IMR-90 (cell line): Measurements from ENCODE around the gene ST3GAL3. TPM values are rescaled to one million over a fixed set of nuclear protein-coding genes. Genes with fewer than 3 reads are reported as not detected.

ENCODE experiments used
- ATAC-seq: fragments of 200-7000 bp; cut with Tn5 transposase; 2 replicates; pipeline ENCODE4 v1.9.1; 2020; ENCODE audit warnings: low read depth, mild to moderate bottlenecking, moderate library complexity
- BruUV-seq: library from RNA; stranded (reverse); fragments of 400-500 nt; replicated peaks from 2 replicates; lab custom pipeline; 2021; lab: Mats Ljungman, UMichigan
- CTCF ChIA-PET: fragments of 300-600 bp; formaldehyde crosslinking; extraction: SDS; loops from one replicate; lab custom pipeline; 2021; ENCODE audit warnings: antibody characterized with exemption; lab: Yijun Ruan, JAX
- POLR2A ChIA-PET: fragments of 300-600 bp; sonication (Branson Sonifier 250); formaldehyde crosslinking; loops from one replicate; lab custom pipeline; 2022; ENCODE audit warnings: antibody characterized with exemption; ENCODE audit not compliant: unreplicated experiment; lab: Charles Lee
- DNase-seq: peaks from one replicate; pipeline ENCODE4 v3.0.0; 2013
- H2AFZ ChIP-seq: replicated peaks from 2 replicates; pipeline ENCODE3; 2013; ENCODE audit warnings: low read length, mild to moderate bottlenecking; ENCODE audit not compliant: poor library complexity
- H2AK5ac ChIP-seq: 2 replicates; pipeline ENCODE4 v1.6.1; 2013; ENCODE audit warnings: low read depth, low read length, inconsistent platforms
- H2AK9ac ChIP-seq: replicated peaks from 2 replicates; pipeline ENCODE3; 2013; ENCODE audit warnings: mild to moderate bottlenecking, low read depth, low read length, moderate library complexity; ENCODE audit not compliant: poor library complexity
- H2BK120ac ChIP-seq: 2 replicates; pipeline ENCODE4 v1.6.1; 2013; ENCODE audit warnings: low read depth, low read length, inconsistent platforms
- H2BK15ac ChIP-seq: 3 replicates; pipeline ENCODE4 v1.6.1; 2013; ENCODE audit warnings: low read depth, low read length, inconsistent platforms
- H2BK20ac ChIP-seq: 2 replicates; pipeline ENCODE4 v1.6.1; 2013; ENCODE audit warnings: low read depth, mild to moderate bottlenecking, inconsistent platforms, low read length, moderate library complexity
- H2BK5ac ChIP-seq: 2 replicates; pipeline ENCODE4 v1.6.1; 2013; ENCODE audit warnings: mild to moderate bottlenecking, low read depth, low read length, inconsistent platforms; ENCODE audit not compliant: poor library complexity, severe bottlenecking
- H3K14ac ChIP-seq: replicated peaks from 2 replicates; pipeline ENCODE4 v1.6.1; 2013; ENCODE audit warnings: low read depth, low read length, inconsistent platforms
- H3K18ac ChIP-seq: 2 replicates; pipeline ENCODE4 v1.6.1; 2013; ENCODE audit warnings: low read depth, low read length, control low read depth
- H3K23ac ChIP-seq: 2 replicates; pipeline ENCODE4 v1.6.1; 2013; ENCODE audit warnings: low read depth, low read length, inconsistent platforms
- H3K27ac ChIP-seq: 2 replicates; pipeline ENCODE4 v1.5.1; 2013; ENCODE audit warnings: mild to moderate bottlenecking, control low read depth, low read length; ENCODE audit not compliant: insufficient read depth
- H3K27me3 ChIP-seq: 2 replicates; pipeline ENCODE4 v1.6.1; 2013; ENCODE audit warnings: low read length; ENCODE audit not compliant: control insufficient read depth, insufficient read depth
- H3K36me3 ChIP-seq: 2 replicates; pipeline ENCODE4 v1.6.1; 2013; ENCODE audit warnings: low read length, mixed read lengths; ENCODE audit not compliant: control insufficient read depth, insufficient read depth
- H3K4ac ChIP-seq: 2 replicates; pipeline ENCODE4 v1.6.1; 2013; ENCODE audit warnings: low read depth, low read length, inconsistent platforms
- H3K4me1 ChIP-seq: 2 replicates; pipeline ENCODE4 v1.6.1; 2013; ENCODE audit warnings: low read length, mixed read lengths; ENCODE audit not compliant: control insufficient read depth, insufficient read depth
- H3K4me2 ChIP-seq: 2 replicates; pipeline ENCODE4 v1.6.1; 2013; ENCODE audit warnings: low read depth, mild to moderate bottlenecking, control low read depth, low read length, moderate library complexity
- H3K4me3 ChIP-seq: 2 replicates; pipeline ENCODE4 v1.5.1; 2013; ENCODE audit warnings: low read depth, mild to moderate bottlenecking, control low read depth, low read length, moderate library complexity; ENCODE audit not compliant: insufficient read depth
- H3K56ac ChIP-seq: 2 replicates; pipeline ENCODE4 v1.6.1; 2013; ENCODE audit warnings: low read length, inconsistent platforms; ENCODE audit not compliant: insufficient read depth; ENCODE audit errors: extremely low read depth
- H3K79me1 ChIP-seq, 2 experiments: 2 replicates each; pipeline ENCODE4 v1.6.1; 2013; ENCODE audit warnings: low read length in 2 of 2, inconsistent platforms in 1 of 2, low read depth in 1 of 2
- H3K9ac ChIP-seq: 2 replicates; pipeline ENCODE4 v1.6.1; 2013; ENCODE audit warnings: low read depth, low read length, control low read depth
- H3K9me1 ChIP-seq: 2 replicates; pipeline ENCODE4 v1.6.1; 2013; ENCODE audit warnings: low read length, inconsistent platforms; ENCODE audit not compliant: insufficient read depth
- H3K9me3 ChIP-seq: 2 replicates; pipeline ENCODE4 v1.6.1; 2013; ENCODE audit warnings: low read length; ENCODE audit not compliant: control insufficient read depth, insufficient read depth
- H4K20me1 ChIP-seq: 2 replicates; pipeline ENCODE4 v1.6.1; 2013; ENCODE audit warnings: low read length, inconsistent platforms; ENCODE audit not compliant: insufficient read depth
- H4K5ac ChIP-seq: 2 replicates; pipeline ENCODE4 v1.6.1; 2013; ENCODE audit warnings: mild to moderate bottlenecking, low read depth, low read length, control low read depth
- H4K8ac ChIP-seq, 2 experiments: 2 replicates each; pipeline ENCODE4 v1.6.1; 2013; ENCODE audit warnings: low read depth in 2 of 2, low read length in 2 of 2, control low read depth in 1 of 2, inconsistent platforms in 1 of 2
- H4K91ac ChIP-seq: 2 replicates; pipeline ENCODE4 v1.6.1; 2013; ENCODE audit warnings: low read depth, low read length, inconsistent platforms; ENCODE audit not compliant: insufficient read depth
- BHLHE40 ChIP-seq: fragments of 150-350 bp; IDR thresholded peaks from 2 replicates; pipeline ENCODE4 v1.6.1; 2016; ENCODE audit warnings: mild to moderate bottlenecking, low read depth, low read length
- CEBPB ChIP-seq: IDR thresholded peaks from 2 replicates; pipeline ENCODE4 v1.6.1; 2012; ENCODE audit warnings: low read depth, low read length, improper control_type of control experiment
- CHD1 ChIP-seq: IDR thresholded peaks from 2 replicates; pipeline ENCODE4 v1.6.1; 2012; ENCODE audit warnings: low read depth, low read length, improper control_type of control experiment
- MAFK ChIP-seq: IDR thresholded peaks from 2 replicates; pipeline ENCODE4 v1.6.1; 2012; ENCODE audit warnings: low read depth, low read length, improper control_type of control experiment
- MAZ ChIP-seq: IDR thresholded peaks from 2 replicates; pipeline ENCODE4 v1.6.1; 2012; ENCODE audit warnings: low read depth, mild to moderate bottlenecking, low read length, improper control_type of control experiment, moderate library complexity, borderline replicate concordance
- MXI1 ChIP-seq: IDR thresholded peaks from 2 replicates; pipeline ENCODE4 v1.6.1; 2012; ENCODE audit warnings: low read depth, mild to moderate bottlenecking, low read length, moderate library complexity, borderline replicate concordance
- SMC3 ChIP-seq: fragments of 150-350 bp; IDR thresholded peaks from 2 replicates; pipeline ENCODE4 v1.6.1; 2016; ENCODE audit warnings: low read depth, mild to moderate bottlenecking, antibody characterized with exemption, low read length, moderate library complexity
- WGBS, 2 experiments: methylation state at CpG; one replicate each; pipeline versions ENCODE4 v1.1.5 to v1.1.7; 2013; ENCODE audit warnings: missing lambda C conversion rate in 2 of 2; ENCODE audit not compliant: insufficient read length in 1 of 2; ENCODE audit errors: extremely low coverage in 2 of 2; 5-methylcytosine and 5-hydroxymethylcytosine counted together
- dilution Hi-C: fragments of 300-500 bp; cut with HindIII; formaldehyde crosslinking; loops from one replicate; pipeline ENCODE4 v1.14.3; 2018; ENCODE audit warnings: low sequenced_read_pairs; ENCODE audit not compliant: unreplicated experiment
- in situ Hi-C: fragments of 300-500 bp; cut with MboI; formaldehyde crosslinking; loops from 3 replicates; pipeline ENCODE4 v1.14.3; 2019; ENCODE audit warnings: low sequenced_read_pairs, inconsistent platforms, mixed read lengths
- intact Hi-C: fragments of 100-400 bp; cut with micrococcal nuclease; formaldehyde crosslinking; loops from 2 replicates; pipeline ENCODE4 v1.10.0; 2022
- polyA plus RNA-seq, 3 experiments: library from polyadenylated mRNA; depleted of rRNA; stranded (reverse); fragments of >200 nt; gene quantifications; 2 replicates each; pipeline ENCODE4 v1.2.3, GENCODE V29; 2012; ENCODE audit warnings: low replicate concordance in 1 of 3
- total RNA-seq: library from RNA; depleted of rRNA; stranded (reverse); fragments of >200 nt; gene quantifications from 2 replicates; pipeline ENCODE4 v1.2.3, GENCODE V29; 2012

ST3GAL3 gene
- total and polyA plus RNA-seq, 2 of the 4 experiments (the other 2 are of a cell fraction), result 12.0 to 14.8 TPM

DNA sequence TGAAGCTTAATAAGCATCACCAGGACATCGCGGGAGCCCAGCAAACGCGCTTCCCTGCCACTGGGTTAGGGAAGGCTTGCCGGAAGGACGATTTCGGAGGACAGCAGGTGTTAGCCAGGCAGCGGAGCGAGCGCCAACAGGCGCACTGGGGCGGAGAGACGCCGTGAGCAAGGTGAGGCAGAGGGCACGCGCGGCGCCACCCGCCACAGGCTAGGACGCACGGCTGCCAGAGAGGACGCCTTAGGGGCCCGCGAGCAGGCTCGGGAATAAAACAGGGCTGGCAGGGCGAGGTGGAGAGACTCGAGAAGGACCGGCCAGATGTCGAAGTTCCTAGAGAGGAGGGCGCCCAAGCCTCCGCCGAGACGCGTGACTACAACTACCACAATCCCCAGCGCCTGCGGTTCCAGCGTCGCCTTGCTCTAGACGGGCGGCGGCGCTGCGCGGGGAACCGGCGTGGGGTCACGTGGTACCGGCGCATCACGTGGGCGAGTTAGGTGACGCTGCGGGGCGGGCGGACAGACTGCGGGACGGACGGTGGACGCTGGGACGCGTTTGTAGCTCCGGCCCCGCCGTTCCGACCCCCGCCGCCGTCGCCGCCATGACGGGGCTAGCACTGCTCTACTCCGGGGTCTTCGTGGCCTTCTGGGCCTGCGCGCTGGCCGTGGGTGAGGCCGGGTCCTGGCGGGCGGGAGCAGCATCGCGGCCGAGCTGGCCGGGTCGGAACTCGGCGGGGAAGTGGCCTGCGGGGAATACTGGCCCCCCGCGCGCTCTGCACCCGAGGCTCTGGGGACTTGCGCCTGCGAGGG is 267.3 kb downstream of the ST3GAL3 start, which contains the start of gene ATP6V0B (continued):
- no peak for TF ChIP-seq MAFK
- TF ChIP-seq BHLHE40, result peak; percentile 44; the same call in 1 of the 2 replicates
- no peak for TF ChIP-seq SMC3

DNA sequence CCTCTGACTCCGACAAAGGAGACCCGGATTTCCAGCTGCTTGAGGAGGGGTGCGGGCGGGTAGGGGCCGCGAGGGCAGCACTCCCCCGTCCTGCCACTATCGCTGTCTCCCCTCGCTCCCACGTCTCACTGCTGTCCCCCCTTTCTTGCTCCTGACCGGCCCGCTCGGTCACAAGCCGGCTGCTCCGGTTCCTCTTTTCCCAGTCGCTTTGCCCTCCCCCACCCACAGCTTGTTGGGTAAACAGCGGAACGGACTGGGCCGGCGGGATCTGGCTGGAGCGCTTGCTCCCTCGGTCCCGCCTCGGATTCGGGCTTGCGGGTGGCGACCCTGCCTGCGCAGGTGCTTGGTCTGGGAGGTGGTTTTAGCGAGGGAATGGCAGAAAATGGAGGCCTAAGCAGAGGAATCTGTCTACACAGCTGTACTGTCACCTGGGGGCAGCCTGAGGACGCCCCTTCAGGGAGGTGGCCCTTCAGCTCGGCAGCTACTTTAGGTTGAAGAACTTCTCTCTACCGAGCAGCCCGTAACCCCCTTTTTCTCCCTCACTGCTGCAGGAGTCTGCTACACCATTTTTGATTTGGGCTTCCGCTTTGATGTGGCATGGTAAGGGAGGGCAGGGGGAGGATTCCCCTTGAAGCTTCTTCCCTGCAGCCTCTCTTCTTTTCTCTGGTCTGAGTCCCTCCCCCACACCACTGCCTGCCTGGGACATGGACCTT is 268.1 kb downstream of the ST3GAL3 start:
- Histone ChIP-seq H3K79me1 (peaks cover 41 to 61% of the 10 kb centered on the region in 2 experiments; a peak in 3 of 4 replicates), H4K8ac (peak overlapping the region in 1 of 2 experiments; percentile 65; a peak in 1 of 4 replicates), H3K23ac (peak overlapping the region; percentile 86), H2AK9ac (peak overlapping the region; percentile 94), H2BK20ac (no peak overlapping the region), H3K9me3 (no peaks in the 10 kb centered on the region), H3K4me1 (peaks cover 18% of the 10 kb centered on the region), H3K9ac (peak overlapping the region; percentile 71), H2AFZ (peak overlapping the region; percentile 99), H2BK120ac (no peak overlapping the region), H3K56ac (peak overlapping the region; percentile 45; the same call in 1 of the 2 replicates), H3K36me3 (peaks cover 25% of the 10 kb centered on the region), H3K4me2 (peak overlapping the region; percentile 65), H3K4me3 (peak overlapping the region; percentile 76), H4K20me1 (peaks cover 25% of the 10 kb centered on the region), H2BK5ac (peak overlapping the region; percentile 66), H3K14ac (peak overlapping the region; percentile 58), H3K9me1 (peaks cover 35% of the 10 kb centered on the region), H2BK15ac (no peak overlapping the region), H4K5ac (no peak overlapping the region), H3K4ac (peak overlapping the region; percentile 26), H2AK5ac (peak overlapping the region; percentile 76), H3K18ac (no peak overlapping the region), H3K27me3 (no peaks in the 10 kb centered on the region), H3K27ac (peak overlapping the region; percentile 73), H4K91ac (peak overlapping the region; percentile 28; the same call in 1 of the 2 replicates)
- 0% methylated on average over 10 of the region's 34 CpGs; no CpG with 5 or more reads in 1 of the 2 experiments for WGBS, 2 experiments
- no TSS peak for BruUV-seq
- dilution Hi-C loops, result no loop called here
- POLR2A ChIA-PET, result interaction anchor here (0.6 kb wide), 3 partner anchors 16 to 1158 kb away, joined by 3 to 9 read pairs (median 5); no protein-coding TSS in a partner anchor
- TF ChIP-seq BHLHE40, result no peak
- no peak for TF ChIP-seq CEBPB
- no peak for TF ChIP-seq MAZ
- no peak for TF ChIP-seq MXI1
- no peak for TF ChIP-seq CHD1
- in situ Hi-C loops, result no loop called here
- ATAC-seq (peak; percentile 7), DNase-seq (no peak)
- CTCF ChIA-PET, result no interaction called here
- intact Hi-C loops, result no loop called here
